Aorta (tissue), 4 donors: ENCODE data around the gene RAB3IL1. TPM values are rescaled to one million over a fixed set of nuclear protein-coding genes. Genes with fewer than 3 reads are reported as not detected.

Experiments
- microRNA-seq, 2 donors: library from miRNA; unstranded; fragments of <30 nt; microRNA quantifications; one replicate each; pipeline ENCODE4 v1.2.0, GENCODE V29; 2020
- polyA plus RNA-seq, 2 donors: library from polyadenylated mRNA; stranded (reverse); fragments of 200-250 nt; gene quantifications; one replicate each; pipeline ENCODE4 v1.2.3, GENCODE V29; 2013
- total RNA-seq, 2 donors: library from RNA; stranded (reverse); fragmentation: NEBNext Ultra II Directional; extraction: Animal tissue kit (Norgen Biotek cat#: 25700); gene quantifications; one replicate each; pipeline ENCODE4 v1.2.1, GENCODE V29; 2021
- donor health status: healthy with polysubstance abuse.
- donor health status: Bipolar disorder and iron deficiency.
- donor health status: DM: no; HTN: no; CAD: no.
- donor health status: DM: yes; HTN: yes; CAD: no.

The RAB3IL1 gene
- total and polyA plus RNA-seq, 4 donors = 6.4 to 45.2 (median 17.6) TPM

Small RNA genes within 50 kb of the gene (microRNA-seq; reads per million reads assigned to microRNA genes)
- 0 to 1.2 reads per million in 2 donors for gene MIR6746

Other genes starting within 250 kb of the RAB3IL1 start
- gene DAGLA, start 237.2 kb downstream of the RAB3IL1 start, total RNA-seq = 1 to 10 TPM; 1.4 to 3.5 TPM
- under 1 TPM; 0.51 to 0.63 TPM for gene DAGLA, start 237.2 kb downstream of the RAB3IL1 start, polyA plus RNA-seq
- 1 to 10 TPM in 1 of 2 donors, under 1 TPM in 1; 0.23 to 1.1 TPM for gene MYRF, start 164.9 kb downstream of the RAB3IL1 start, total RNA-seq
- gene MYRF, start 164.9 kb downstream of the RAB3IL1 start, polyA plus RNA-seq = 1 to 10 TPM in 1 of 2 donors, under 1 TPM in 1; 0.92 to 2.3 TPM
- gene TMEM258, start 125.0 kb downstream of the RAB3IL1 start, total RNA-seq = 10 to 100 TPM; 73.2 to 84.1 TPM
- gene TMEM258, start 125.0 kb downstream of the RAB3IL1 start, polyA plus RNA-seq = 100 to 1,000 TPM; 189 to 213 TPM
- 1 to 10 TPM; 5.5 to 6.9 TPM for gene FEN1, start 124.7 kb downstream of the RAB3IL1 start, total RNA-seq
- 1 to 10 TPM; 3.5 to 4.9 TPM for gene FEN1, start 124.7 kb downstream of the RAB3IL1 start, polyA plus RNA-seq
- 10 to 100 TPM; 50.4 to 61.1 TPM for gene FADS1, start 100.6 kb downstream of the RAB3IL1 start, total RNA-seq
- 10 to 100 TPM; 11.8 to 13.7 TPM for gene FADS1, start 100.6 kb downstream of the RAB3IL1 start, polyA plus RNA-seq
- 100 to 1,000 TPM in 1 of 2 donors, 10 to 100 TPM in 1; 89.7 to 167 TPM for gene FADS2, start 89.3 kb downstream of the RAB3IL1 start, total RNA-seq
- gene FADS2, start 89.3 kb downstream of the RAB3IL1 start, polyA plus RNA-seq = 10 to 100 TPM; 38.2 to 71.4 TPM
- gene FADS3, start 26.0 kb downstream of the RAB3IL1 start, total RNA-seq = 100 to 1,000 TPM; 120 to 180 TPM
- gene FADS3, start 26.0 kb downstream of the RAB3IL1 start, polyA plus RNA-seq = 100 to 1,000 TPM in 1 of 2 donors, 10 to 100 TPM in 1; 33.8 to 402 TPM
- gene BEST1, start 32.8 kb upstream of the RAB3IL1 start, total RNA-seq = 1 to 10 TPM; 3.9 to 8.0 TPM
- gene BEST1, start 32.8 kb upstream of the RAB3IL1 start, polyA plus RNA-seq = 1 to 10 TPM; 3.5 to 4.1 TPM
- 1,000 to 10,000 TPM; 2,602 to 2,677 TPM for gene FTH1, start 50.1 kb upstream of the RAB3IL1 start, total RNA-seq
- 1,000 to 10,000 TPM; 5,184 to 9,506 TPM for gene FTH1, start 50.1 kb upstream of the RAB3IL1 start, polyA plus RNA-seq
- gene INCENP, start 206.4 kb upstream of the RAB3IL1 start, total RNA-seq = 10 to 100 TPM; 17.8 to 19.8 TPM
- 1 to 10 TPM; 3.5 to 7.2 TPM for gene INCENP, start 206.4 kb upstream of the RAB3IL1 start, polyA plus RNA-seq